Kidney (tissue), 14 donors: Measurements from ENCODE around the gene FAM210A. TPM values are rescaled to one million over a fixed set of nuclear protein-coding genes. Genes with fewer than 3 reads are reported as not detected.
A peak's percentile ranks its signal among the peaks of the same experiment; 100 is the strongest.
"Not testable (repeated sequence)": the region's sequence is repeated elsewhere in the genome, so short reads cannot be mapped to it uniquely, and the experiment has no call there.

Source experiments
- DNase-seq, 5 donors: peaks; one replicate each; pipeline ENCODE4 v3.0.0-alpha.2; 2013 to 2020
- FAIRE-seq: peaks from 2 replicates; lab custom pipeline; 2012; peaks lifted over from hg19 to GRCh38; lab: Jason Lieb, UNC
- H3K27ac ChIP-seq, 2 donors: one replicate each; pipeline ENCODE4 v1.7.0; 2013; ENCODE audit warnings: low read depth in 2 of 2, low read length in 2 of 2, inconsistent platforms in 1 of 2
- H3K27me3 ChIP-seq: one replicate; pipeline ENCODE4 v1.7.1; 2013; ENCODE audit warnings: low read length, inconsistent platforms; ENCODE audit not compliant: control insufficient read depth, insufficient read depth
- H3K36me3 ChIP-seq, 3 donors: one replicate each; pipeline versions ENCODE4 v1.7.0 to v1.7.1; 2013; ENCODE audit warnings: low read length in 3 of 3, control low read depth in 1 of 3, inconsistent platforms in 1 of 3; ENCODE audit not compliant: insufficient read depth in 3 of 3, control insufficient read depth in 2 of 3
- H3K4me1 ChIP-seq, 3 donors: one replicate each; pipeline versions ENCODE4 v1.7.0 to v1.7.1; 2013; ENCODE audit warnings: low read length in 3 of 3, inconsistent platforms in 1 of 3, low read depth in 1 of 3; ENCODE audit not compliant: control insufficient read depth in 2 of 3, insufficient read depth in 2 of 3
- H3K4me3 ChIP-seq, 3 donors: one replicate each; pipeline versions ENCODE4 v1.7.0 to v1.8.1; 2013; ENCODE audit warnings: low read length in 3 of 3, control low read depth in 1 of 3, inconsistent platforms in 1 of 3
- H3K9ac ChIP-seq, 3 donors: one replicate each; pipeline versions ENCODE4 v1.7.0 to v1.7.1; 2013; ENCODE audit warnings: low read length in 3 of 3, control low read depth in 1 of 3, inconsistent platforms in 1 of 3
- H3K9me3 ChIP-seq, 3 donors: one replicate each; pipeline versions ENCODE4 v1.7.0 to v1.7.1; 2013; ENCODE audit warnings: low read length in 3 of 3, control low read depth in 1 of 3, inconsistent platforms in 1 of 3; ENCODE audit not compliant: control insufficient read depth in 2 of 3, insufficient read depth in 1 of 3
- intact Hi-C: fragments of 100-400 bp; cut with DNase I; formaldehyde crosslinking; loops from one replicate; pipeline ENCODE4 v1.11.1; 2022
- polyA plus RNA-seq: library from polyadenylated mRNA; stranded (reverse); fragments of 350-450 nt; fragmentation: Illumina TruSeq; extraction: RNeasy Lipid Tissue Mini Kit (QIAGEN cat#74804); gene quantifications from one replicate; pipeline ENCODE4 v1.2.3, GENCODE V29; 2014; ENCODE audit warnings: low read depth, low replicate concordance; ENCODE audit not compliant: insufficient read depth
- total RNA-seq: library from RNA; stranded (reverse); fragmentation: NEBNext Ultra II Directional; extraction: Animal tissue kit (Norgen Biotek cat#: 25700); gene quantifications from one replicate; pipeline ENCODE4 v1.2.1, GENCODE V29; 2021
- TF ChIP-seq, protein P1 (sequence below): IDR thresholded peaks from 3 replicates; pipeline ENCODE4 v1.5.1; 2012; ENCODE audit warnings: mild to moderate bottlenecking, moderate library complexity, borderline replicate concordance; ENCODE audit not compliant: insufficient read depth; ENCODE audit errors: extremely low read depth
- donor health status: control.
- donor health status: control.
- donor health status: control.
- donor health status: control.
- donor health status: control.
- donor health status: DM: yes; HTN: yes; CAD: no.
- donor health status: Normal renal cell carcinoma (clear cell type).

The FAM210A gene
- total and polyA plus RNA-seq, 2 donors from 2014 or later: 13.7 to 18.0 TPM

DNA sequence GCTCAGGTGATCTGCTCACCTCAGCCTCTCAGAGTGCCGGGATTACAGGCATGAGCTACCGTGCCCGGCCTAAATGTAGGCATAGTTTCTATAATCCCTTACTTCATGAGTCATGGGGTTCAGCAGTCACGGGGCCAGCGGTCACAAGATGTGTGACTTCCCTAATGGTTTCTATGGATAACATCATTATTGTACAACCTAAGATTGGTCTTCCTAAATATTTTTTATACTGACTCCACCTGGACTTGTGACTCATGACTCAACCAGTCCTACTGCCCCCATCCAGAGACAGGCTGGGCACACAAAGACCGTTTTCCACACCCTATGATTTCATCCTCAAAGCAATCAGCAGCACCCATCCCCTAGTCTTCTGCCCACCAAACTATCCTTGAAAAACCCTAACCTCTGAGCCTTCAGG is 15.9 kb downstream of the FAM210A start:
- no peak overlapping the region for H3K27ac ChIP-seq
- TF ChIP-seq, protein P1, sequence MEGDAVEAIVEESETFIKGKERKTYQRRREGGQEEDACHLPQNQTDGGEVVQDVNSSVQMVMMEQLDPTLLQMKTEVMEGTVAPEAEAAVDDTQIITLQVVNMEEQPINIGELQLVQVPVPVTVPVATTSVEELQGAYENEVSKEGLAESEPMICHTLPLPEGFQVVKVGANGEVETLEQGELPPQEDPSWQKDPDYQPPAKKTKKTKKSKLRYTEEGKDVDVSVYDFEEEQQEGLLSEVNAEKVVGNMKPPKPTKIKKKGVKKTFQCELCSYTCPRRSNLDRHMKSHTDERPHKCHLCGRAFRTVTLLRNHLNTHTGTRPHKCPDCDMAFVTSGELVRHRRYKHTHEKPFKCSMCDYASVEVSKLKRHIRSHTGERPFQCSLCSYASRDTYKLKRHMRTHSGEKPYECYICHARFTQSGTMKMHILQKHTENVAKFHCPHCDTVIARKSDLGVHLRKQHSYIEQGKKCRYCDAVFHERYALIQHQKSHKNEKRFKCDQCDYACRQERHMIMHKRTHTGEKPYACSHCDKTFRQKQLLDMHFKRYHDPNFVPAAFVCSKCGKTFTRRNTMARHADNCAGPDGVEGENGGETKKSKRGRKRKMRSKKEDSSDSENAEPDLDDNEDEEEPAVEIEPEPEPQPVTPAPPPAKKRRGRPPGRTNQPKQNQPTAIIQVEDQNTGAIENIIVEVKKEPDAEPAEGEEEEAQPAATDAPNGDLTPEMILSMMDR: no peak
- H3K4me3 ChIP-seq: no peak overlapping the region
- H3K27me3 ChIP-seq: no peaks in the 10 kb centered on the region
- H3K9ac ChIP-seq: no peak overlapping the region
- H3K36me3 ChIP-seq: no peaks in the 10 kb centered on the region
- H3K9me3 ChIP-seq: no peaks in the 10 kb centered on the region
- intact Hi-C loops: no loop called here
- no peaks in the 10 kb centered on the region for H3K4me1 ChIP-seq
- FAIRE-seq (no peak), DNase-seq (no peak)

DNA sequence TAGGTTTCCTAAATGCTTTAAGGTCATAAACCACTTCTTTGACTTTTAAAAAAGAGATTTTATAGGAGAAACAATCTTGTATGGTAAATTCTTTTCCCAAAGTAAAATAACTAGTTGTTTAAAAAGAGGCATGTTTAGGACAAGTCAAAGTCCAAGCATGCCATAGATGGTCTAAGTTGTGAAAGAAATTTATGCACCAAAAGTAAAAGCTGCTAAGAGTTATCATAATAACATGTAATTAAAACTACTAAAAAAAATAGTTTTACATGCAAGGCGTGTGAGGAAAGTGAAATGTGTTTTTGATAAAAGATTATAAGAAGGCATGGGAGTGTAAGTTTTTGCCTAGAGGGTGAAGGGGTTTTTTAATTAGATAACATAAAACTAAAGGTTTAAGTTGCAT is 22.5 kb downstream of the FAM210A start:
- Histone ChIP-seq H3K27me3 (no peaks in the 10 kb centered on the region), H3K27ac (no peak overlapping the region), H3K36me3 (no peaks in the 10 kb centered on the region), H3K9ac (no peak overlapping the region), H3K4me1 (no peaks in the 10 kb centered on the region), H3K9me3 (peaks cover 0 to 10% (median 0%) of the 10 kb centered on the region in 3 donors), H3K4me3 (no peak overlapping the region)
- TF ChIP-seq, protein P1: no peak
- intact Hi-C loops: no loop called here
- FAIRE-seq: no peak
- DNase-seq: peak in 2 of 5 donors; percentile 6 to 10

DNA sequence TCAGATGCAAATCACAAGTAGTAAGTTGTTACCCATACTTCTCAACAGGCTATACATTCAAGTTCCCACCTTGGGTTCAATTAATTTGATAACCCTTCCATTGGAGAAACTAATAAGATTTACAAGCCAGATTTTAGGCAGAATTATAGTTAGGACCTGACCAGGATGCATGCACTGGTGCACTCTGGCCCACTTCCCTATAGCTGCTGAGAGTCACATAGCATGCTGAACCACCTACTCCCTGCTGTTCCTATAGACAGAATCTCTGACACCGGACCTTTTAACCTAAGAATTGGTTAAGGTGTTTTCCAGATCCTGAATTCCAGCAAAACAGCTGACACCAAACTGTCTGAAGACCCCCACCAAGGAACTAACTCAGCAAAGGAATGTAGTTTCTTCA is 26.2 kb downstream of the FAM210A start:
- no peak overlapping the region for H3K27ac ChIP-seq
- intact Hi-C loops: no loop called here
- FAIRE-seq: no peak
- no peaks in the 10 kb centered on the region for H3K27me3 ChIP-seq
- peaks cover 0 to 10% (median 0%) of the 10 kb centered on the region in 3 donors for H3K9me3 ChIP-seq
- H3K9ac ChIP-seq: no peak overlapping the region
- no peak overlapping the region for H3K4me3 ChIP-seq
- H3K36me3 ChIP-seq: no peaks in the 10 kb centered on the region
- DNase-seq: no peak
- H3K4me1 ChIP-seq: no peaks in the 10 kb centered on the region
- TF ChIP-seq, protein P1: no peak

DNA sequence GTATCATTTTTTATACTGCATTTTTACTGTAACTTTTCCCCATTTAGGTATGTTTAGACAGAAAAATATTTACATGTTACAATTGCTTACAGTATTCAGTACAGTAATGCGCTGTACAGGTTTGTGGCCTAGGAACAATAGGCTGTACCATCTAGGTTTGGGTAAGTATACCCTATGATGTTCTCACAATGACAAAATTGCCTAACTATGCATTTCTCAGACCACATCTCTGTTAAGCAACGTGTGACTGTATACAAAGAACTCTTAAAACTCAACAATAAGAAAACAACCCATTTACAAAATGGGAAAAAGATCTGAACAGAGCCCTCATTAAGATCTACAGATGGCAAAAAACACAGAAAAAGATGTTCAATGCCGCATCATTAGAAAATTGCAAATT is 29.4 kb downstream of the FAM210A start:
- H3K9ac ChIP-seq: no peak overlapping the region
- H3K9me3 ChIP-seq: peaks cover 0 to 5% (median 0%) of the 10 kb centered on the region in 3 donors
- intact Hi-C loops: no loop called here
- no peak for DNase-seq
- no peaks in the 10 kb centered on the region for H3K36me3 ChIP-seq
- TF ChIP-seq, protein P1: no peak
- no peak overlapping the region for H3K27ac ChIP-seq
- FAIRE-seq: no peak
- no peak overlapping the region for H3K4me3 ChIP-seq
- H3K4me1 ChIP-seq: no peaks in the 10 kb centered on the region
- H3K27me3 ChIP-seq: no peaks in the 10 kb centered on the region

DNA sequence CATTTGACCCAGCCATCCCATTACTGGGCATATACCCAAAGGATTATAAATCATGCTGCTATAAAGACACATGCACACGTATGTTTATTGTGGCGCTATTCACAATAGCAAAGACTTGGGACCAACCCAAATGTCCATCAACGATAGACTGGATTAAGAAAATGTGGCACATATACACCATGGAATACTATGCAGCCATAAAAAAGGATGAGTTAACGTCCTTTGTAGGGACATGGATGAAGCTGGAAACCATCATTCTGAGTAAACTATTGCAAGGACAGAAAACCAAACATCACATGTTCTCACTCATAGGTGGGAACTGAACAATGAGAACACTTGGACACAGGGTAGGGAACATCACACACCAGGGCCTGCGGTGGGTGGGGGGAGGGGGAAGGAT is 31.0 kb downstream of the FAM210A start:
- H3K9me3 ChIP-seq, H3K27me3 ChIP-seq, FAIRE-seq, intact Hi-C loops, H3K36me3 ChIP-seq, H3K4me3 ChIP-seq, DNase-seq, H3K9ac ChIP-seq, H3K4me1 ChIP-seq, H3K27ac ChIP-seq: not testable (repeated sequence)
